Gastroesophageal sphincter (tissue), 2 donors: Measurements from ENCODE around the gene DAB1.

ENCODE experiments used
- EP300 ChIP-seq: sonication (generic); formaldehyde crosslinking; IDR thresholded peaks from one replicate; pipeline ENCODE4 v1.6.1; 2017; ENCODE audit warnings: antibody characterized with exemption, mild to moderate bottlenecking
- POLR2A ChIP-seq, 2 donors: fragments of 450-650 bp; IDR thresholded peaks; one replicate each; pipeline ENCODE4 v1.6.1; 2017; ENCODE audit warnings: antibody characterized with exemption in 2 of 2, mild to moderate bottlenecking in 2 of 2, moderate library complexity in 1 of 2

GRCh38 chr1:57467830-57468229 lies 44.0 kb upstream of the DAB1 start:
- TF ChIP-seq POLR2A (IDR thresholded peaks at IDR 0.05), result no peak
- TF ChIP-seq EP300, result no peak
